Measurements from ENCODE around the gene PDPR.
"Not testable (repeated sequence)": the region's sequence is repeated elsewhere in the genome, so short reads cannot be mapped to it uniquely, and the experiment has no call there.

PDPR gene

DNA sequence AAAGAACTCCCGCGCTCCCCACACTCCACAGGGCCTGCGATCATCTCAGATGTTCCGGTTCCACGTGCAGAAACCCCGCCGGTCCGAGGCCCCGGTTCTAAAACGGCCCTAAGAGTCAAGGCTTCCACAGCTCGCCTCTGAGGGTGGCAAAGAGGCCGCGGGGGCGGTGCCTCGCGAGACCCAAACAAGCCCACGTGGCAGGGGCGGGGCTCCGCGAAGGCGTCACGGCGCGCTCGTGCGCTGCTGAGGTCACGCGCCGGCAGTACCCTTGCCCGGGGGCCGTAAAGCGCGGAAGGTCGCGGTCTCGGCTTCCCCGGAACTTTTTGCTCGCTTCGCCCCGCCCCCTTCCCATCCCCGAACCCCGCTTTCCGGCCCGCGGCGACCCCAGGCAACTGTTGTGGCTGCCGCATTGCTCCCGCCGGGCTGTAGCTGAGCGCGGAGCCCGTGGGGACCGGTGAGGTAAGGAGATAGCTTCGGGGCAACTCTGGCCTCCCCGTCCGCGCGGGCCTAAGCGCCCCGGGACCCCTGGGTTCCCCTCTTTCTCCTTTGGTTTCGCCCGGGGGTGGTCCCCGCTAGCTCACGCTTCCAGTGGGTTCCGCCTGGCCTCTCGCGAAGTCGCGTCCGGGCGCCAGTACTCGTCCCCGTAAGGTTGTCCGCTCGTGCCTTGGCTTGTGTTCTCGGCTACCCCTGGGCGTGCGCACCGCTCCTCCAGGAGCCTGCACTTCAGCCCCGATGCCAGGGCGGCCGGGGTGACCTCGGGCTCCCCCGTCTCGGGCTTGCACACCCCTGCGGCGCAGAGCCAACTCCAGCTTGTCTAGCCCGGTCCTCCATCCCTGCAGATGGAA, at the start of gene PDPR:
Gene PDPR (plus strand): TSS at position 351 of the 845 bp plus-strand sequence. CDS start 6,161 bp downstream, outside the sequence.
- peak; percentile 95 for DNase-seq

- DNase-seq = peak; percentile 76
Observed at GRCh38 chr16:70064841-70065370, 49.2 kb upstream of the PDPR start.

DNA sequence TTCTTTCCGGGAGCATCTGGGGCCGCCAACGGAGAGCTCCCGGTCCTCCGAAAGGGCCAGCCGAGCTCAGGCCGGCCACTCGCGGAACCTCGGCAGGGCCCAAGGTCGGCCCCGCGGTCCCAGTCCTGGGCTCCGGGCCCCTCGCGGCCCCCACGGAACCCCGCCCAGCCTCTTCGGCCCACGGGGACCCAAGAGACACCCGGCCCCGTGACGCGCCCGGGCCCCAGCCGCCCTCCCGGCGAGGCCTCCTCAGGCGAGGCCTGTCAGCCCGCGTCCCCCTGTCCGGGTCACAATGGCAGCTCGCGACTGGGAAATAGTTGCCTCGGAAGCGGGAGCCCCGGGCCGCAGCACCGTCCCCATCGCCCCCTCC, 48.8 kb upstream of the PDPR start:
- DNase-seq = not testable (repeated sequence)

GRCh38 chr16:70065746-70066658, 48.1 kb upstream of the PDPR start:
- DNase-seq = peak; percentile 93

- DNase-seq = not testable (repeated sequence)
Observed at GRCh38 chr16:70066751-70067150, 47.4 kb upstream of the PDPR start.

DNA sequence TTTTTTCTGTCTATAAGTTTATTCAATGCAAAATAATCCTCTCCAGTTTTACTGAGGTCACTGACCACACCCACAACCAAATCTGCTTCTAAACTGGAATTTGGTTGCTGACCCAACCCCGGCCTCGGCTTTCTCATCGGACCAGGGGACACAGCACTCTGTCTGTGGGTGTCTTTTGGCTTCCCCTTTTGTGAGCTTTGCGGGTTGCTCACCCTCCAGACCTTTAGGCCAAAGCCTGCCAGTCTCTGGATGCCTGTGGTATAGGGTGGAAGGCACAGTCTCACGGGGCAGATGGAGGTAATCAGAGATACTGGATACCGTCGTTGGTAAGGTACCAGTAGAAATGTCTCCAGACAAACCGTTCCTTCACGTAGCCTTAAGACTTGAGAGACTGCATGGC, 35.1 kb upstream of the PDPR start:
- DNase-seq = not testable (repeated sequence)

GRCh38 chr16:70081219-70081618, 32.9 kb upstream of the PDPR start:
- not testable (repeated sequence) for DNase-seq

DNA sequence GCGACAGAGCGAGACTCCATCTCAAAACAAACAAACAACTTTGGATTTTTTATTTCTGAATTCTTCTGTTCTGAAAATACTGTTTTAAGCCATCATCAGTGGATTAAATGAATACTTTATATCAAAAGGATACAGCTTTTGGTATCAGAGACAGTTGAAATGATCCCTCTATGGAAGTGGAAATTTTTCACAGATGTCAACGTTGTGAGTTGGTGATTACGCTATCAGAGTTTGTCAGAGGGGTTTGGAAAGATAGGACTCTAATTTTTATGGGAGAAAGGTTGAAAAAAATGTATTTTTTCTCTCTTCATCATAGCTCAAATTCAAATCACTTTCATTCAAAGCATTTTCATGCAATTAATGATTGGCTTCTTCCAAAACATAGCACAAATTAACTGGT, 30.2 kb upstream of the PDPR start:
- not testable (repeated sequence) for DNase-seq

- DNase-seq = not testable (repeated sequence)
Observed at GRCh38 chr16:70088160-70088559, 26.0 kb upstream of the PDPR start.

GRCh38 chr16:70088877-70089276, 25.3 kb upstream of the PDPR start:
- DNase-seq = not testable (repeated sequence)

GRCh38 chr16:70089289-70089688, 24.8 kb upstream of the PDPR start:
- not testable (repeated sequence) for DNase-seq

DNA sequence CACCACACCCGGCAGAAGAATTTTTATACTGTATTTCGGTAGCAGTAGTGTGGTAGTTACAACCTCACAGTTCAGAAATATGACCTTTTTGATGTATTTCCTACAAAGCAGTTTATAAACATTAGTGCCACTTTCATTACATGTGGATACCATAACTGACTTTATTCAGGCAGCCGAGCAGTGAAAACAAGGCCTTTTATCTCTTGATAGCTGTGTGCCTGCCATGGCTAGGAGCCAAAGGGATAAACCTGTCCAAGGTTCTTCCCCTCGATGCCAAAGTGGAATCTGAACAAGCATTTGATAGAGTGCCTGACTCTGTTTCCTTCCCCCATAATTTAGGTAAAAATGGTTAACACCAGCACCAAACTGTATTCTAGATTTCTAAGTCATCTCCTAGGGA, 23.0 kb upstream of the PDPR start:
- not testable (repeated sequence) for DNase-seq

- DNase-seq = not testable (repeated sequence)
Observed at GRCh38 chr16:70094096-70094495, 20.0 kb upstream of the PDPR start.

GRCh38 chr16:70109583-70110279, 4.4 kb upstream of the PDPR start:
- not testable (repeated sequence) for DNase-seq

DNA sequence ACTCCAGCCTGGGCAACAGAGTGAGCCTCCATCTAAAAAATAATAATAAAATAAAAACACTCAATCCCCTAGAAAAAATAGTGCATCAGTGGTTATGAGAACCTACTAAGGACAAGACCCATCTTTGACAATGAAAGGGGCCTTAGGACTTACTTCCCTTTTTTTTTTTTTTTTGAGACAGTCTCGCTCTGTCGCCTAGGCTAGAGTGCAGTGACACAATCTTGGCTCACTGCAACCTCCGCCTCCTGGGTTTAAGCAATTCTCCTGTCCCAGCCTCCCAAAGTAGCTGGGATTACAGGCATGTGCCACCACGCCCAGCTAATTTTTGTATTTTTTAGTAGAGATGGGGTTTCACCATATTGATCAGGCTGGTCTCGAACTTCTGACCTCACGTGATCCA, 2.0 kb upstream of the PDPR start:
- not testable (repeated sequence) for DNase-seq

- not testable (repeated sequence) for DNase-seq
Observed at GRCh38 chr16:70113599-70113981, 542 bp upstream of the PDPR start.

DNA sequence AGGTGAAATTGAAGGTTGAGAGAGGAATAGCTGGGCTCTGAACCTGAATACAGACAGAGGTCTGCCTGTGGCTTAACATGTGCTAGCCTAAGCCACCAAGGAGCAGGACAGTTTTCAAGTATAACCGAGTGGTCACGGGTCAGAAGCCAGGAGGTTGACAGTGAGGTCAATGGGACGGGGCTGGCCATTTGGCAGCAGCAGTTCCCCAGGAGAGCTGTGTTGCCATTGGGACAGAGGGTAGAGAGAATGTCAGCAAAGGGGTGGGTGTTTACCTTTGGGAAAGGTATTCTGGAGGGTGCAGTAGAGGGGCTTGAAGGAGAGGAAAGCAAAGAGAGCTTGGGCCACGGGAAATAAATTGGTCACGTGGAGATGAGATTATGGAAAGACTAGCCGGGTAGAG, 4.2 kb downstream of the PDPR start:
- not testable (repeated sequence) for DNase-seq

GRCh38 chr16:70118776-70119175, 4.6 kb downstream of the PDPR start:
- DNase-seq = not testable (repeated sequence)

DNA sequence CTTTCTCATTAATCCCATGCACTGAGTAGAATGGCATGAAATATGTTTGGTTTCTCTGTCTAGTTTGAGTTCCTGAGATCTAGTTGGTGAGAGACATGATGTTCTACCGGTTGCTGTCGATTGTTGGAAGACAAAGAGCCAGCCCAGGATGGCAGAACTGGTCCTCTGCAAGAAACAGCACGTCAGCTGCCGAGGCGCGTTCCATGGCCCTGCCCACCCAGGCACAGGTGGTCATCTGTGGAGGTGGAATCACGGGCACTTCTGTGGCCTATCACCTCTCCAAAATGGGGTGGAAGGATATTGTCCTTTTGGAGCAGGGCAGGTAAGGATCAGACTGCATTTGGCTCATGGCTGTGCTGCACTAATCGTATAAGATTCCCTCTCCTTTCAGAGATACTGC, 6.3 kb downstream of the PDPR start:
- not testable (repeated sequence) for DNase-seq

GRCh38 chr16:70123822-70124221, 9.7 kb downstream of the PDPR start:
- DNase-seq = not testable (repeated sequence)

GRCh38 chr16:70126226-70126625, 12.1 kb downstream of the PDPR start:
- not testable (repeated sequence) for DNase-seq

DNA sequence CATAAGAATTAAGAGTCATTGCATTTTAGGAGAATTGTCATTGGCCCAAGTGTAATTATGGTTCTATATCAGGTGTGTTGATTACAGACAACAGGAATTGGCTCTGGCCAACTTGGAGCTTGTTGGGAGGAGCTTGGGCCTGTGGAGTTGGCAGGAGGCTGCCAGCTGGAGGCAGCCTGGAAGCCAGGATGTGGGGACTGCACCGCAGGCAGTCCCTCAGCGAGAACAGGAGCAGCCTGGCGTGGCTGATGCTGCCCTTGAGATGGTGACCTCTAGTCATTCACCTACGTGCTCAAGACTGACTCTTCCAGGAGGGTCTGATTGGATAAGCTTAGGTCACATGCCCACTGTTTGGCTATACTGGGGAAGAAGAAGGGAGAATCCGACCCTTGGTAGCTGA, 13.6 kb downstream of the PDPR start:
- DNase-seq = not testable (repeated sequence)

DNA sequence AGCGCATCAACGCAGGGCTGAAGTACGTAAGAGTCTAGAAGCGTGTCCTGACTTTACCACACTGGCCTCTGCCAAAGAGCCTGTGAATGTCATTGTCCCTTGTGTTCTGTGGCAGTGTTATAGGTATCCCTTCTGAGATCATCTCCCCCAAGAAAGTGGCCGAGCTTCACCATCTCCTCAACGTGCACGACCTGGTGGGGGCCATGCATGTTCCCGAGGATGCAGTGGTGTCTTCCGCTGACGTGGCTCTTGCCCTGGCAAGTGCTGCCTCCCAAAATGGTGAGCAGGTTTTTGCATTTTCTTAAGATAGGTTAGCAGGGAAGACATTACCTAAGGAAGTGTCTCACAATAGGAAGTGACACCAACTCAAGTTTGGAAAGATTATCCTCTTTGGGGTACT, 14.7 kb downstream of the PDPR start:
- not testable (repeated sequence) for DNase-seq
